Measurements from ENCODE around the gene SEMA3D.

- TF ChIP-seq POLR2A (IDR thresholded peaks at IDR 0.05; ENCODE audit: low read length), result no peak
- no peak for TF ChIP-seq GATA1 (IDR thresholded peaks at IDR 0.05; ENCODE audit: low read depth, low read length)
Measured at GRCh38 chr7:85016286-85016685, 170.6 kb downstream of the SEMA3D start.
